H9 (cell line): ENCODE measurements around the gene NEAT1. TPM values are rescaled to one million over a fixed set of nuclear protein-coding genes. Genes with fewer than 3 reads are reported as not detected.

Experiments used
- DNase-seq: peaks from one replicate; pipeline ENCODE4 v3.0.0-alpha.2; 2017
- H2AFZ ChIP-seq: one replicate; pipeline ENCODE4 v1.6.1; 2013; ENCODE audit warnings: mild to moderate bottlenecking, low read length, control low read depth, moderate library complexity
- H2AK5ac ChIP-seq: 2 replicates; pipeline ENCODE4 v1.6.1; 2013; ENCODE audit warnings: low read length, control low read depth, mixed read lengths; ENCODE audit not compliant: insufficient read length
- H2BK120ac ChIP-seq: one replicate; pipeline ENCODE4 v1.6.1; 2013; ENCODE audit warnings: low read depth, mild to moderate bottlenecking, low read length, control low read depth, inconsistent platforms; ENCODE audit not compliant: poor library complexity, severe bottlenecking
- H2BK12ac ChIP-seq: 2 replicates; pipeline ENCODE4 v1.6.1; 2013; ENCODE audit warnings: low read length, control low read depth, mixed read lengths, low read depth; ENCODE audit not compliant: insufficient read length
- H2BK15ac ChIP-seq: 2 replicates; pipeline ENCODE4 v1.6.1; 2013; ENCODE audit warnings: low read depth, low read length, control low read depth
- H2BK20ac ChIP-seq: one replicate; pipeline ENCODE4 v1.6.1; 2013; ENCODE audit warnings: low read depth, mild to moderate bottlenecking, low read length, control low read depth, inconsistent platforms; ENCODE audit not compliant: poor library complexity, severe bottlenecking
- H2BK5ac ChIP-seq: 2 replicates; pipeline ENCODE4 v1.6.1; 2013; ENCODE audit warnings: low read length, control low read depth, mixed read lengths; ENCODE audit not compliant: insufficient read length
- H3K14ac ChIP-seq: 2 replicates; pipeline ENCODE4 v1.6.1; 2013; ENCODE audit warnings: low read length, control low read depth; ENCODE audit not compliant: insufficient read depth
- H3K18ac ChIP-seq: 2 replicates; pipeline ENCODE4 v1.6.1; 2013; ENCODE audit warnings: low read depth, mild to moderate bottlenecking, mixed read lengths, low read length, control low read depth; ENCODE audit not compliant: insufficient read length
- H3K23ac ChIP-seq: 2 replicates; pipeline ENCODE4 v1.6.1; 2013; ENCODE audit warnings: low read length, control low read depth, mixed read lengths, low read depth; ENCODE audit not compliant: insufficient read length
- H3K23me2 ChIP-seq: 2 replicates; pipeline ENCODE4 v1.6.1; 2013; ENCODE audit warnings: low read depth, mild to moderate bottlenecking, mixed read lengths, low read length, control low read depth; ENCODE audit not compliant: insufficient read length, poor library complexity, severe bottlenecking
- H3K27ac ChIP-seq: 2 replicates; pipeline ENCODE4 v1.5.1; 2013; ENCODE audit warnings: low read length, control low read depth, mixed read lengths, low read depth; ENCODE audit not compliant: insufficient read length
- H3K27me3 ChIP-seq: 2 replicates; pipeline ENCODE4 v1.6.1; 2013; ENCODE audit warnings: low read length, control low read depth, inconsistent platforms; ENCODE audit not compliant: insufficient read depth
- H3K4ac ChIP-seq: 2 replicates; pipeline ENCODE4 v1.6.1; 2013; ENCODE audit warnings: low read depth, mild to moderate bottlenecking, control low read depth, inconsistent platforms, low read length, moderate library complexity
- H3K4me1 ChIP-seq: 2 replicates; pipeline ENCODE4 v1.6.1; 2013; ENCODE audit warnings: low read length, control low read depth, inconsistent platforms; ENCODE audit not compliant: insufficient read depth
- H3K4me2 ChIP-seq: 2 replicates; pipeline ENCODE4 v1.6.1; 2013; ENCODE audit warnings: low read length, control low read depth, mixed read lengths; ENCODE audit not compliant: insufficient read length, insufficient read depth
- H3K56ac ChIP-seq: 2 replicates; pipeline ENCODE4 v1.6.1; 2013; ENCODE audit warnings: low read depth, mild to moderate bottlenecking, mixed read lengths, low read length, control low read depth; ENCODE audit not compliant: insufficient read length
- H3K79me1 ChIP-seq: 2 replicates; pipeline ENCODE4 v1.6.1; 2013; ENCODE audit warnings: low read depth, mild to moderate bottlenecking, moderate library complexity, low read length, control low read depth, inconsistent platforms; ENCODE audit not compliant: insufficient read depth, poor library complexity, severe bottlenecking
- H3K79me2 ChIP-seq: 2 replicates; pipeline ENCODE4 v1.6.1; 2013; ENCODE audit warnings: low read length, control low read depth, inconsistent platforms; ENCODE audit not compliant: insufficient read depth
- H3K9ac ChIP-seq: 2 replicates; pipeline ENCODE4 v1.6.1; 2013; ENCODE audit warnings: low read length, control low read depth, mixed read lengths; ENCODE audit not compliant: insufficient read length; ENCODE audit errors: extremely low read depth
- H3K9me3 ChIP-seq: one replicate; pipeline ENCODE4 v1.6.1; 2013; ENCODE audit warnings: low read depth, low read length, inconsistent platforms; ENCODE audit not compliant: control insufficient read depth
- H3T11ph ChIP-seq: one replicate; pipeline ENCODE4 v1.6.1; 2013; ENCODE audit warnings: mild to moderate bottlenecking, low read length, control low read depth, inconsistent platforms
- H4K20me1 ChIP-seq: one replicate; pipeline ENCODE4 v1.6.1; 2013; ENCODE audit not compliant: control insufficient read depth, insufficient read length, insufficient read depth
- H4K5ac ChIP-seq: 2 replicates; pipeline ENCODE4 v1.6.1; 2013; ENCODE audit warnings: low read depth, mild to moderate bottlenecking, mixed read lengths, low read length, control low read depth; ENCODE audit not compliant: insufficient read length
- H4K8ac ChIP-seq: replicated peaks from 2 replicates; pipeline ENCODE4 v1.6.1; 2013; ENCODE audit warnings: low read length, control low read depth, mixed read lengths, low read depth; ENCODE audit not compliant: insufficient read length
- H4K91ac ChIP-seq: 2 replicates; pipeline ENCODE4 v1.6.1; 2013; ENCODE audit warnings: low read depth, mild to moderate bottlenecking, moderate library complexity, mixed read lengths, low read length, control low read depth; ENCODE audit not compliant: insufficient read length
- H3K27ac Mint-ChIP-seq, 3 experiments: 2 replicates in 2 of 3; 3 replicates in 1 of 3; pipeline ENCODE4 v1.8.0; 2020 to 2021; ENCODE audit warnings: mixed read lengths in 3 of 3, mild to moderate bottlenecking in 1 of 3, moderate library complexity in 1 of 3
- H3K27me3 Mint-ChIP-seq: 2 replicates; pipeline ENCODE4 v1.8.0; 2021; ENCODE audit warnings: low read depth, mild to moderate bottlenecking, moderate library complexity, mixed read lengths
- H3K36me3 Mint-ChIP-seq, 3 experiments: 2 replicates in 2 of 3; 3 replicates in 1 of 3; pipeline ENCODE4 v1.8.0; 2020 to 2021; ENCODE audit warnings: low read depth in 3 of 3, mixed read lengths in 3 of 3; ENCODE audit not compliant: insufficient read depth in 1 of 3
- H3K4me1 Mint-ChIP-seq, 2 experiments: 2 replicates each; pipeline ENCODE4 v1.8.0; 2020; ENCODE audit warnings: mixed read lengths in 2 of 2
- H3K4me3 Mint-ChIP-seq, 2 experiments: 2 replicates in 1 of 2; 3 replicates in 1 of 2; pipeline ENCODE4 v1.8.0; 2020 to 2021; ENCODE audit warnings: mild to moderate bottlenecking in 2 of 2, mixed read lengths in 2 of 2, moderate library complexity in 1 of 2
- H3K9me3 Mint-ChIP-seq, 2 experiments: 2 replicates in 1 of 2; 3 replicates in 1 of 2; pipeline ENCODE4 v1.8.0; 2020; ENCODE audit warnings: mild to moderate bottlenecking in 2 of 2, mixed read lengths in 2 of 2, moderate library complexity in 1 of 2
- WGBS: extraction: QIAGEN DNeasy Blood & Tissue Kit; methylation state at CpG from one replicate; pipeline ENCODE4 v1.1.7; 2013; ENCODE audit warnings: missing lambda C conversion rate, low lambda C conversion rate, mixed read lengths; ENCODE audit not compliant: insufficient read length; ENCODE audit errors: extremely low coverage; 5-methylcytosine and 5-hydroxymethylcytosine counted together
- total RNA-seq: library from RNA; stranded (reverse); gene quantifications from 2 replicates; pipeline ENCODE4 v1.2.1, GENCODE V29; 2021
- TF ChIP-seq, protein P1 (sequence below): fragments of 200-600 bp; sonication (generic); conservative IDR thresholded peaks from 3 replicates; pipeline ENCODE4 v1.8.0; 2021; ENCODE audit warnings: antibody characterized with exemption, mild to moderate bottlenecking

Gene NEAT1
- total RNA-seq, 1 experiment from 2014 or later, result 12.7 TPM

- Histone ChIP-seq H3K79me1 (no peaks in the 10 kb centered on the region), H2AFZ (no peak overlapping the region), H3K4me2 (no peak overlapping the region), H3K56ac (no peak overlapping the region), H4K8ac (no peak overlapping the region), H4K20me1 (no peaks in the 10 kb centered on the region), H3K23ac (no peak overlapping the region), H3K9ac (no peak overlapping the region), H3K79me2 (no peaks in the 10 kb centered on the region), H4K91ac (no peak overlapping the region), H2BK15ac (no peak overlapping the region), H3K4me1 (0 out of 2 replicates have a peak, but pooled peaks cover 2% of the 10 kb centered on the region), H2AK5ac (no peak overlapping the region), H3K9me3 (no peaks in the 10 kb centered on the region), H2BK12ac (no peak overlapping the region), H2BK20ac (no peak overlapping the region), H2BK5ac (no peak overlapping the region), H3K14ac (no peak overlapping the region), H2BK120ac (no peak overlapping the region), H3K23me2 (no peaks in the 10 kb centered on the region), H4K5ac (no peak overlapping the region), H3K27me3 (no peaks in the 10 kb centered on the region), H3T11ph (no peak overlapping the region), H3K18ac (no peak overlapping the region), H3K4ac (no peak overlapping the region), H3K27ac (no peak overlapping the region)
- Mint-ChIP-seq H3K27me3 (peaks cover 2% of the 10 kb centered on the region; the same call in 1 of the 2 replicates), H3K36me3 (no peaks in the 10 kb centered on the region), H3K27ac (no peak overlapping the region; a peak in 1 of 7 replicates), H3K9me3 (no peaks in the 10 kb centered on the region), H3K4me3 (no peak overlapping the region), H3K4me1 (peaks cover 14 to 22% of the 10 kb centered on the region in 2 experiments)
- TF ChIP-seq, protein P1, sequence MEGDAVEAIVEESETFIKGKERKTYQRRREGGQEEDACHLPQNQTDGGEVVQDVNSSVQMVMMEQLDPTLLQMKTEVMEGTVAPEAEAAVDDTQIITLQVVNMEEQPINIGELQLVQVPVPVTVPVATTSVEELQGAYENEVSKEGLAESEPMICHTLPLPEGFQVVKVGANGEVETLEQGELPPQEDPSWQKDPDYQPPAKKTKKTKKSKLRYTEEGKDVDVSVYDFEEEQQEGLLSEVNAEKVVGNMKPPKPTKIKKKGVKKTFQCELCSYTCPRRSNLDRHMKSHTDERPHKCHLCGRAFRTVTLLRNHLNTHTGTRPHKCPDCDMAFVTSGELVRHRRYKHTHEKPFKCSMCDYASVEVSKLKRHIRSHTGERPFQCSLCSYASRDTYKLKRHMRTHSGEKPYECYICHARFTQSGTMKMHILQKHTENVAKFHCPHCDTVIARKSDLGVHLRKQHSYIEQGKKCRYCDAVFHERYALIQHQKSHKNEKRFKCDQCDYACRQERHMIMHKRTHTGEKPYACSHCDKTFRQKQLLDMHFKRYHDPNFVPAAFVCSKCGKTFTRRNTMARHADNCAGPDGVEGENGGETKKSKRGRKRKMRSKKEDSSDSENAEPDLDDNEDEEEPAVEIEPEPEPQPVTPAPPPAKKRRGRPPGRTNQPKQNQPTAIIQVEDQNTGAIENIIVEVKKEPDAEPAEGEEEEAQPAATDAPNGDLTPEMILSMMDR, result no peak
- no CpG with 5 or more reads among the region's 14 CpGs for WGBS
- no peak for DNase-seq
Observed at GRCh38 chr11:65378928-65379638, 43.5 kb upstream of the NEAT1 start.
